ENCODE results near the gene SMARCD2. TPM values are rescaled to one million over a fixed set of nuclear protein-coding genes. Genes with fewer than 3 reads are reported as not detected.

The SMARCD2 gene
- total RNA-seq, 1 donor from 2014 or later = 49.2 TPM

DNA sequence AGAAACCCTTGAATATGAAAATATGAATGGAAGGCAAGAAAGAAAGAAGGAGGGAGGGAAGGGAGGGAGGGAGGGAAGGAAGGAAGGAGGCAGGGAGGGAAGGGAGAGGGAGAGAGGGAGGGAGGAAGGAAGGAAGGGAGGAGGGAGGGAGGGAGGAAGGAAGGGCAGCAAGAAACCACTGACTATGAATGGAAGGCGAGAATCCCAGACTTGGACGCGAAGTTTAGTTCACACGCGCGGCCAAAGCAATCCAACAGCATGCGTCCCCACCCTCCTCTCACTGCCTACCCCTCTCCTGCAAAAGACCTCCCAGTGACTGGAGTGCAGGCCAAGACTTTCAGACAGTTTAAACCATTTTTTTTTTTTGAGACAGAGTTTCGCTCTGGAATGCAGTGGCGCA lies 7.9 kb upstream of the SMARCD2 start:
- no peak for DNase-seq (ENCODE audit: low read depth in 2 of 2)

- DNase-seq (ENCODE audit: low read depth in 2 of 2) = peak; percentile 81 to 91
These were observed 6.6 kb upstream of the SMARCD2 start for GRCh38 chr17:63848834-63849689.

DNA sequence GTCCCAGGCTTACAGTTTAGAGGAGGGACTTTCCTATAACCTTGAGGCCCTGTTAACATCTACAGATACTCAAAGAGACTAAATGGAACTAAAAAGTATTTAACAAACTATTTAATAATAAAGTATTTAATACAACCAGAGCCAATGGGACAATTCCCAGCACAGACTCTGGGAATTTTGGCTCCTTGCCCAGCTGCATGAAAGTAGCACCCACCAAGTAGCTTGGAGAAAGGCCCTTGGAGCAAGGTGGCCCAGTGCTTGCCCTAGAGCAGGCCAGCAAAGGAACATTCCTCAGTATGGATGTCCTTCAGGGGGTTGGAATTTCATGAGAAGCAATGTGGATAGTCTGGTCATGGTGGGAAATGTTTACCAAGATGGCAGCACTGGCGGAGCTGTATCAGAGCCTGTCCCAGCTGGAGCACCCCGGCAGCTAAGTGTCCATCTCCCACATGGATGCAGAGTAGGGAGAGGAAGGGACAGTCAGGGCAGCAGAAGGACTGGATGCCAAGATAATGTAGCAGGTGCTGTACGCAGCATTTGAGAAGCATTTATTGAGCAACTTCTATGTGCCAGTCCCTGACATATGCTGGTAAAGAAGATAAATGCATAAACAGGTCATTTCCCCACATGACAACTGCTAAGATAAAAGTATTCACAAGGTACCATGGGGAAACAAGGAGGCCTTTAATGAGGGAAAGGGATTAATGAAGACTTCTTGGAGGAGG lies 5.2 kb upstream of the SMARCD2 start:
- no peak for DNase-seq (ENCODE audit: low read depth in 2 of 2)

- no peak for DNase-seq (ENCODE audit: low read depth in 2 of 2)
These were observed 3.0 kb upstream of the SMARCD2 start for GRCh38 chr17:63845509-63845908.

DNA sequence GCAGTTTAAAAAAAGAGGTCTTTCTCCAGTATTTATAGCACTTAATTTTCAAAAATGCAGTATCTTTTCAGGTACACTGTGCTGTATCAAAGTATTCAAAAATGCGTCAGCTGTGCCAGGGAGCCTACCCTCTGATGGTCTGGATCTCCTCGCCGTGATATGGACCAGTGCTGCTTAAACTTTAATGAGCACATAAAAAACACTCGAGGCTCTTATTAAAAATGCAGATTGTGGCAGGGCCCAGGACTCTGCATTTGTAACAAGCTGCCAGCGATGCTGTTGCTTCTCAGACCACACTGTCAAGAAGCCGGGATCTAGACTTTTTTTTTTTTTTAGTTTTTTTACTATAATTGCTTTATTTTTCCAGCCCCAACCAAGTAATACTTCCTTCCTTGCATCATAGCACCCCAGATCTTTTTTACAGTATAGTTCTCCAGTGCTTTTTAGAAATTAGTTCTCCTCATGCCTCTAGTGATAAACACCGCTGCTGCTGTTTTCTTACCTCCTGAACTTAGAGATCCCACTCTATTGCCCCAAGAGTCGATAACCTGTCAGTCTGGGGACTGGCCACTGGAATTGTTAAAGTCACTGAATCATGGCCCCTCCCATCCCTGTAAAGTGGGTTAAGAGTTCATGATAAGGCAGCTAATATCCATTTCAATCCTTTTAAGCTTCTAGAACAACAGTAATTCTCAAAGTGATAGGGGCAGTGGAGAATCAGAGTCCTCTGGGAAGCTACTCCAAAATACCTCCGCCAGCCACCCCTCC lies 1.6 kb upstream of the SMARCD2 start:
- DNase-seq (ENCODE audit: low read depth in 2 of 2) = no peak

GRCh38 chr17:63843387-63843888 lies 953 bp upstream of the SMARCD2 start:
- peak; percentile 68 to 82 for DNase-seq (ENCODE audit: low read depth in 2 of 2)

DNA sequence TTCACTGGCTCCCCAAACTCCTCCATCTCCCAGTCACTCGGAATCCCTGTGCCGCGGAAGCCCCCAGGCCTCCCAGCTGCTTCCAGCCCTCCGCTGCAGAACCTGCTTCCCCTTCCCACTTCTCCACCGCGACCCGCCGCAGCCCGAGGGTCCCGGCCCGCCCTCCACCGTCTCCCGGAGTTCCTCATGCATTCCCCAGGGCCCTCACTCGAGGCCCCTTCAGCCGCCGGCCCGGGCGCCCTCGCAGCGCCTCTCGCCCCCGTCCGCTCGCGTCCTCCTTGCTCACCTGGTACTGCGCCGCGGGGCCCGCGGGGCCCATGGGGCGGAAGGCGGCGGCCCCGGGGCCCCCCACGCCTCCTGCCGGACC lies 329 bp downstream of the SMARCD2 start:
- DNase-seq (ENCODE audit: low read depth in 2 of 2) = no peak

DNA sequence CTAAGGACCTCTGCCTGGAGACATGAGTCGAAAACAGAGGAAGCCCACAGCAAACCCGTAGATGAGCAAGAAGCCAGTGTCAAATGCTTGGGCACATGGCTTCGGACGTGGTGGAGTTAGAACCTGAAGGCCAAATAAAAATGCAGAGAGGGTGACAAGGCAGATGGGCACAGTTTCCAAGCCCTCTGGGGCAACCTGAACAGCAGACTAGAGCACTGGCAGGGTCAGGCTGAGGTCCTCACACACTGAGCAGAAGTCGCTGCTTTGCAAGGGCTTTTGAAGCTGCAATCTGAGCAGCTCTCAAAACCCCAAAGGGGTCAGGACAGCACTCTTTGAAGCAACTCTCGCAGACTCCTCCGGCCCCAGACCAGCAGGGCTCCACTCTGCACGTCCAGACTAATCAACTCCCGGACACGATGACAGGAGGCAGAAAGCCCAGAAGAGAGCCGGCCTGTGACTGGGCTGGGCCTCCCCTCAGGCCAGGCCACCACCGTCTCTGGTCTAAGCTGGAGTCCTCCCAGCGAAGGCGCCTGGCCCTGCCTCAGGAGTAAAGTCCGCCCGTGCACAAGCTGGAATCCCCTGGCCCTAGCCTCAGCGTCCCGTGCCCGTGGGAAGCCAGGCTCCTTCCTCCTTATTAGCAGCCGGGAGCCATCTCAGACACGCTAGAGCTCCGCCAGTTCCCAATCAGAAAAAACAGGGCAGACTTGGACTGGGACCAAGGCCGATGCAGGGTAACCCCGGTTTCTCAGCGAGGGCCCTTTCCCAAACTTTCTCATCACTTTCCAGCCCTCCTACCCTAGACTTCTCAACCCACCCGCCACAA lies 924 bp downstream of the SMARCD2 start:
- DNase-seq (ENCODE audit: low read depth in 2 of 2) = peak; percentile 47 to 54

- DNase-seq (ENCODE audit: low read depth in 2 of 2) = no peak
These were observed 1.7 kb downstream of the SMARCD2 start for GRCh38 chr17:63840591-63841349.

DNA sequence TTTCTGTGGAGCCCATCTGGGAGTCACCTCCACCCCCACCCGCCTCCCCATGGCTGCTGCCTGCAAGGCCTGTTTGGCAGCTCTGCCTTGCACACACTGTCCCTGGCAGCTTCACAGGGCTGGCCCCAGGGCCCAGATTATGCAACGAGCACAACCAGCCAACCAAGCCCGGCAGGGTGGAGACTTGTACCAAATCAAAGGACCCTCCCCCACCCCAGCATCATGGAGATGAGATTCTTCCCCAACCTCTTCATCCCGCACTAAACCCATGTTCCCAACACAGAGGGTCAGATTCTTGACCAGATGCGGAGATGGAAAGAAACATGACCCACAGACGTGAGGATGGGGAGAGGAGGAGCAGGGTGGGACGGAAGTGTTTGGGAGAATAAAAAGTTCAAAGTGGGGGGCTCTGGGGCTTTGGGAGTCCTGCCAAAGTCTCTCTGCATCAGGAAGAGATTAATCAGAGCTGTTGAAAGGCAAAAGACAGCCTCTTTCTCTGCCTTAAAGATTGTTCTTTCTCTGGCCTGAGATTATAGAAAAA lies 3.8 kb downstream of the SMARCD2 start:
- DNase-seq (ENCODE audit: low read depth in 2 of 2) = peak in 1 of 2 donors; percentile 20

- no peak for DNase-seq (ENCODE audit: low read depth in 2 of 2)
These were observed 4.4 kb downstream of the SMARCD2 start for GRCh38 chr17:63837962-63838600.

DNA sequence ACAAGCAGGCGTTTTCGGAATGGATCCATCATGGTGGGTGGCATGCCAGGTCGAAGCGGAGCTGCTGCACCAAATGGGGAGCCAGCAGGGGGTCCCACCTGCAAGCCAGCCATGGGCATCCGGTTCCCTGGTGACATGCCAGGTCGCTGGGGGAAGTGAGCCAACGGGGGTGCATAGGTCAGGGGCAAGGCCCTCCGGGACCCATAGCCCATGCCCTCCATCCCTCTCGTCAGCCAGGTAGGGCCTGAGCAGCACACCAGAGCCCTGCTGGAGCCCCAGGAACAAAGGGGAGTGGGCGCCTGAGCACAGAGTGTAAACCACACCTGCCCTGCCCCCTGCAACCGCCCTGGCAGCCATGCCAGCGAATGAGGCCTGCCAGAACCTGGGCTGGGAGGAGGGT lies 5.0 kb downstream of the SMARCD2 start:
- no peak for DNase-seq (ENCODE audit: low read depth in 2 of 2)

DNA sequence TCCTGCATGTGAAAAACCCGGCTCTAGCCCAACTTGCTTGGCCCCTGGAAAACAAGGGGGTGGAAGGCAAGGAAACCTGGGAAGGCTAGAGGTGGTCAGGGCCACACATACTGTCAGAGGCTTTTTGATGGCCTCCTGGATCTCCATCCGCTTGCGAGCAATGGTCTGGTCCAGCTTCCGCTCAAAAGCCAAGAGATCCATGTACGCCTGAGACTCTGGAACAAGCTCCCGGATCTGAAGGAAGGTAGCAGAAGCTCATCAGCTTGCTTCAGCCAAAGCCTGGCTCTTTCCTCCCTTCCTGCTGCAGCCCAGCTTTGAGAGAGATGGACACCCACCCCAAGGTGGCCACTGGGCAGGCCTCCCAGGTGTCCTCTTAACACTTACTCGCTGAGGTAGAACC lies 5.7 kb downstream of the SMARCD2 start:
- no peak for DNase-seq (ENCODE audit: low read depth in 2 of 2)

DNA sequence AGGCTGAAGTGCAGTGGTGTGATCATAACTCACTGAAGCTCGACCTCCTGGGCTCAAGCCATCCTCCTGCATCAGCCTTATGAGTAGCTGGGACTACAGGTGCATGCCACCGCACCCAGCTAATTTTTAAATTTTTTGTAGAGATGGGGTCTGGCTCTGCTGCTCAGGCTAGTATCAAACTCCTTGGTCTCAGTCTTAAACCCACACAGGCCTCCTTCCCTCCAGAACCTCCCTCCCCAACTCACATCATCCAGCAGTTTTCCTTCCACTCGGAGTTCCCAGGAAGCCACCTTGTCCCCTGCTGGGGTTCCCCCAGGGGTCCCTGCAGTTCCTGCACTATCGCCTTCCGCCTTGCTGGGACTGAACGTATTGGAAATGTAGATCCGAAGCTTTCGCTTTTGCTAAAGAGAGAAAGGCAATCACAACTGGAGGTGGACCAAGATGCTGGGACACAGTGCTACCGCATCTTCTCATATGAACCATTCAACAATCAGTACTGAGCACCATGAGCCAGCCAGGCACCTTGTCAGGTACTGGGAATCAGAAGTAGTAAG lies 7.2 kb downstream of the SMARCD2 start:
- DNase-seq (ENCODE audit: low read depth in 2 of 2) = no peak

DNA sequence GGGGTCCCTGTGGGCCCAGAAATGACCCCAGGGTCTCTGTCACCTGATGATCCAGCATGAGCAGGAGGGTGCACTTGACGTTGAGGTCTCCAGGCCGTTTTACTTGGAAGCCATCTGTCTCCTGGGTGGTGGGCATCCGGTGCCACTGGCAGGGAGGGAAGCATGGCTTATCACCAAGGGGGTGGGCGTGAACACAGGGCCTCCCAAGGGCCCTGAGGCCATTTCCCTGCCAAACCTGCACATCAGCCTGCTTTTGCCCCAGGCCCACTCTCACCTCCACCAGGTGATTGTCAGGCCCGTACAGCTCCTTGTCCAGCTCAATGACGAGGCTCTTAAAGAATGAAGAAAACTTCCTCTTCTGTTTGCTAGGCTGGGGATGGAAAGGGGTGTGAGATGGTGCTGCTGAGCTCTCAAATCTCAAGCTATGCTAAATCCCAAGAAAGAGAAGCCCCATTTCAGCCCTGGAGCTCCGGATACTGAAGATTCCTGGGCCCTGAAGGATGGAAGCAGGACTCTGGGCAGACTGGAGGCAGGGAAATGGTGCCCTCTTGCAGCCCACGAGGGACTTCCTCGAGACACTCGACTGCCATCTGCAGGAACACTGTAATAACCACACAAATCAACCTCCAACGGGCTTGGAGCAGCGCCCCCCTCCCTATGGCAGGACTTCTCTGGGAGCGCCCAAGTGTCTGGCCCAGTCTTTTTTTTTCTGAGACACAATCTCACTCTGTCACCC lies 7.9 kb downstream of the SMARCD2 start:
- peak; percentile 76 to 93 for DNase-seq (ENCODE audit: low read depth in 2 of 2)

- no peak for DNase-seq (ENCODE audit: low read depth in 2 of 2)
These were observed 8.6 kb downstream of the SMARCD2 start for GRCh38 chr17:63833741-63834373.

GRCh38 chr17:63833026-63833740 lies 9.3 kb downstream of the SMARCD2 start:
- DNase-seq (ENCODE audit: low read depth in 2 of 2) = no peak

All from lung microvascular endothelial cell (primary cell).